ENCODE measurements around the gene RBL1.
"Not testable (repeated sequence)": the region's sequence is repeated elsewhere in the genome, so short reads cannot be mapped to it uniquely, and the experiment has no call there.

Gene RBL1

DNA sequence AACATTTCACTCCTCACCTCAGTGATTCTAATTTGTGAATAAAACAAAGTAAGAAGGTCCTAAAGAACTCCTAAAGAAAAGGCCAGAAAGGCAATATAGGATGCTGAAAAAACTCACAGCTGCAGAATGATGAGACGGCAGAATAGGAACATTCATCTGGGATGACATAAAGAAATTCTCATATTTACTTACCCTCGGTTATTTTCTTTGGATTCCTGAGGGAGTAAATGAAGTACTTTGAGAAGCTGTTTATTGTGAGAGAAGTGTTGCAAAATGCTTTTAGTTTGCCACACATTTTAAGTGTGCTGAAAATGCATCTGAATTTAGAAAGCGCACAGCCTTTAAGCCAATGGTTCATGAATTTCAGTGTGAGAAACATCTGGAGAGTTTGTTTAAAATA, 35.7 kb upstream of the RBL1 start:
- Histone ChIP-seq H3K4me1 (ENCODE audit: control insufficient read depth in 1 of 2, insufficient read depth in 1 of 2, low read depth in 1 of 2, low read length in 1 of 2) (no peaks in the 10 kb centered on the region), H3K36me3 (no peaks in the 10 kb centered on the region), H3K9me3 (no peaks in the 10 kb centered on the region), H3K4me3 (ENCODE audit: low read depth in 1 of 2, low read length in 1 of 2) (no peak overlapping the region), H3K27ac (no peak overlapping the region), H3K27me3 (no peaks in the 10 kb centered on the region)
- TF ChIP-seq, protein P1, sequence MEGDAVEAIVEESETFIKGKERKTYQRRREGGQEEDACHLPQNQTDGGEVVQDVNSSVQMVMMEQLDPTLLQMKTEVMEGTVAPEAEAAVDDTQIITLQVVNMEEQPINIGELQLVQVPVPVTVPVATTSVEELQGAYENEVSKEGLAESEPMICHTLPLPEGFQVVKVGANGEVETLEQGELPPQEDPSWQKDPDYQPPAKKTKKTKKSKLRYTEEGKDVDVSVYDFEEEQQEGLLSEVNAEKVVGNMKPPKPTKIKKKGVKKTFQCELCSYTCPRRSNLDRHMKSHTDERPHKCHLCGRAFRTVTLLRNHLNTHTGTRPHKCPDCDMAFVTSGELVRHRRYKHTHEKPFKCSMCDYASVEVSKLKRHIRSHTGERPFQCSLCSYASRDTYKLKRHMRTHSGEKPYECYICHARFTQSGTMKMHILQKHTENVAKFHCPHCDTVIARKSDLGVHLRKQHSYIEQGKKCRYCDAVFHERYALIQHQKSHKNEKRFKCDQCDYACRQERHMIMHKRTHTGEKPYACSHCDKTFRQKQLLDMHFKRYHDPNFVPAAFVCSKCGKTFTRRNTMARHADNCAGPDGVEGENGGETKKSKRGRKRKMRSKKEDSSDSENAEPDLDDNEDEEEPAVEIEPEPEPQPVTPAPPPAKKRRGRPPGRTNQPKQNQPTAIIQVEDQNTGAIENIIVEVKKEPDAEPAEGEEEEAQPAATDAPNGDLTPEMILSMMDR (IDR thresholded peaks at IDR 0.05) = no peak

DNA sequence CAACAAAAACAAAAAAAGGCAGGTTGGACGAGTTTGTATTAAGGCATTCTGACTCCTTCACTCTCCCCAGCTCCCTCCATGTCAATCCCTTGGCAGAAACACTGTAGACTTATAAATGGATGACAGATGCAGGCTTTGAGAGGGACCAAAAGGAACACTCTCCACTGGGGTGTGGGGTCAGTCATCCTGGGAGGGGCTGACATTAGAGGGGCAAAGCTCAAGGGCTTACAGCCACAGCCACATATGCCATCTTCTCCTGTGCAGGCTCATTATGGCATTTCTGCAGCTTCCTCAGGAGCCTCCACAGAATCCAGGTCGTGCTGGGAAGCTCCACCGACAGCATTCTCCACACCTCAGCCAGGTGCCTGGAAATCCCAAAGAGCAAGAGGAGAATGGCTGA, 33.0 kb upstream of the RBL1 start:
- H3K4me1 ChIP-seq (ENCODE audit: control insufficient read depth in 1 of 2, insufficient read depth in 1 of 2, low read depth in 1 of 2, low read length in 1 of 2) = peaks cover under 1% of the 10 kb centered on the region in 2 experiments
- no peaks in the 10 kb centered on the region for H3K27me3 ChIP-seq
- no peaks in the 10 kb centered on the region for H3K9me3 ChIP-seq
- no peak overlapping the region for H3K27ac ChIP-seq
- H3K4me3 ChIP-seq (ENCODE audit: low read depth in 1 of 2, low read length in 1 of 2) = no peak overlapping the region
- TF ChIP-seq, protein P1 (IDR thresholded peaks at IDR 0.05) = no peak
- no peaks in the 10 kb centered on the region for H3K36me3 ChIP-seq

DNA sequence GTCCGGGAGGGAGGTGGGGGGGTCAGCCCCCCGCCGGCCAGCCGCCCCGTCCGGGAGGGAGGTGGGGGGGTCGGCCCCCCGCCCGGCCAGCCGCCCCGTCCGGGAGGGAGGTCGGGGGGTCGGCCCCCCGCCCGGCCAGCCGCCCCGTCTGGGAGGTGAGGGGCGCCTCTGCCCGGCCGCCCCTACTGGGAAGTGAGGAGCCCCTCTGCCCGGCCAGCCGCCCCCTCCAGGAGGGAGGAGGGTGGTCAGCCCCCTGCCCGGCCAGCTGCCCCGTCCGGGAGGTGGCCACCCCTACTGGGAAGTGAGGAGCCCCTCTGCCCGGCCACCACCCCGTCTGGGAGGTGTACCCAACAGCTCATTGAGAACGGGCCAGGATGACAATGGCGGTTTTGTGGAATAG, 30.5 kb upstream of the RBL1 start:
- H3K9me3 ChIP-seq; H3K4me3 ChIP-seq (ENCODE audit: low read depth in 1 of 2, low read length in 1 of 2); H3K27ac ChIP-seq; H3K27me3 ChIP-seq; H3K36me3 ChIP-seq: not testable (repeated sequence)
- H3K4me1 ChIP-seq (ENCODE audit: control insufficient read depth in 1 of 2, insufficient read depth in 1 of 2, low read depth in 1 of 2, low read length in 1 of 2) = peaks cover 8 to 10% of the 10 kb centered on the region in 2 experiments

DNA sequence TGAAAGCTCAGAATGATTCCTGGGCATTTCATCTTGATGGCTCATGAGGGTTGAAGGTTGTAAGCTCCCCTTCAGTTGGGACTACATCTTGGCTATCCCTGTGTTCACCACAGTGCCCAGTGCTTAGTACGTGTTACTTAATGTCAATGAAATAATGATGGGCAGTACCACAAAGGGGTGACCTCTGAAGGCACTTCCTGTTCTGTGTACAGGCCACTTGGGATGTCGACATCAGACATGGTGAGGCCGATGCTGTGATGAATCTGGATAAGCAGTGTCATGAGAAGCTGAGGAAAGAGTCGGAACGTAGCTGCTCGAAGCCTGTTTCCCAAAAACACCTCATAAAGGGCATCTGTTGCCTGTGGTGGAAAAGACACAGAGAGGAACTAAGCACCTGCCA, 27.6 kb upstream of the RBL1 start:
- TF ChIP-seq, protein P1 (IDR thresholded peaks at IDR 0.05) = no peak
- Histone ChIP-seq H3K36me3 (no peaks in the 10 kb centered on the region), H3K9me3 (no peaks in the 10 kb centered on the region), H3K27me3 (no peaks in the 10 kb centered on the region), H3K4me3 (ENCODE audit: low read depth in 1 of 2, low read length in 1 of 2) (no peak overlapping the region), H3K27ac (peak overlapping the region; percentile 69), H3K4me1 (ENCODE audit: control insufficient read depth in 1 of 2, insufficient read depth in 1 of 2, low read depth in 1 of 2, low read length in 1 of 2) (peaks cover 8 to 10% of the 10 kb centered on the region in 2 experiments)

DNA sequence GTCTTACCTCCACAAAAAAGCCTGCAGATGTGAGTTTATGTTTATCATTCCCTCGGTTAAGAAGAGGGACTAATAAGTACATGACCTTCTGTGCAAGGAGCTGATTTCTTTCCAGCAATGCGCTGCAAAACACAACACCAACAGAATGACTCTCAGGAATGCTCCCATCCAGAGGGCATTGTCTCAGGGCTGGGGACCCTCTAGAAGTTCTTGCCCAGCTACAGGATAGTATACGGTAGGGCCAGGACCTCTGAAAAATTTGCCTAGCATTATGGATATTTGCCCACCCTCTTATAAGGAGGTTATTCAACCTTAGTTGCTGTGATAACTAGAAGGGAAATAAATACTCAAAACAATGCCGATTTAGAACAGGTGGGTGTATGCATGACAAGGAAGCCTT, 24.7 kb upstream of the RBL1 start:
- Histone ChIP-seq H3K4me3 (ENCODE audit: low read depth in 1 of 2, low read length in 1 of 2) (no peak overlapping the region), H3K36me3 (no peaks in the 10 kb centered on the region), H3K9me3 (no peaks in the 10 kb centered on the region), H3K27me3 (no peaks in the 10 kb centered on the region), H3K4me1 (ENCODE audit: control insufficient read depth in 1 of 2, insufficient read depth in 1 of 2, low read depth in 1 of 2, low read length in 1 of 2) (peaks cover 8 to 10% of the 10 kb centered on the region in 2 experiments), H3K27ac (no peak overlapping the region)
- TF ChIP-seq, protein P1 (IDR thresholded peaks at IDR 0.05) = no peak

DNA sequence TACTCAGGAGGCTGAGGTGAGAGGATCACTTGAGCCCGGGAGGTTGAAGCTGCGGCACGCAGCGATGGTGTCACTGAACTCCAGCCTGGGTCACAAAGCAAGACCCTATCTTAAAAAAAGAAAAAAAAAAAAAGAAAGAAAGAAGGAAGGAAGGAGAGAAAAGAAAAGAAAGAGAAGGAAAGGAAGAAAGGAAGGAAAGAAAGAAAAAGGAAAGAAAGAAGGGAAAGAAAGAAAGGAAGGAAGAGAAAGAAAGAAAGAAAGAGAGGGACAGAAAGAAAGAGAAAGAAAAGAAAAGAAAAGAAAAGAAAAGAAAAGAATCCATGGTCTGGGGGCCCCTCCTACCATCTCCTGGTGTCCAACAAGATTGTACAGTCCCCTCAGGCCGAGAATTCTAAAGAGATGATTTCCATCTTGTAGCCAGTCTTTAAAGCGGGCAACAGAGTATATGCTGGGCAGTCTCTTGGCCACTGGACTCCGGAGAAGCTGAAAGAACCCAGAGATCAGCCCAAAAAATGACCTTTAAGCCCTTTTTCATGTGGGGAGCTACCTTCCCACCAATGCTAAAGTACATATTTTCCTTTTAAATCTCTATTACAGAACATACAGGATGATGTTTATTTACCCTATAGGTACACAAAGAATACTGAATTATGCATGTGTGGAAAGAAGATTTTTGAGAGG, 23.7 kb upstream of the RBL1 start:
- Histone ChIP-seq H3K27me3 (no peaks in the 10 kb centered on the region), H3K36me3 (no peaks in the 10 kb centered on the region), H3K4me3 (ENCODE audit: low read depth in 1 of 2, low read length in 1 of 2) (no peak overlapping the region), H3K4me1 (ENCODE audit: control insufficient read depth in 1 of 2, insufficient read depth in 1 of 2, low read depth in 1 of 2, low read length in 1 of 2) (peaks cover 8 to 10% of the 10 kb centered on the region in 2 experiments), H3K27ac (no peak overlapping the region), H3K9me3 (no peaks in the 10 kb centered on the region)
- TF ChIP-seq, protein P1 (IDR thresholded peaks at IDR 0.05) = no peak

Measured in neutrophil (primary cell).